ENCODE measurements around the gene CNTNAP5.
A peak's percentile ranks its signal among the peaks of the same experiment; 100 is the strongest.

CNTNAP5 gene

GRCh38 chr2:124923097-124923496, 898.0 kb downstream of the CNTNAP5 start:
- no peak overlapping the region for H2AK5ac ChIP-seq (ENCODE audit: low read length, severe bottlenecking)
- no peak overlapping the region for H3K9ac ChIP-seq (ENCODE audit: low read length)
- H2BK15ac ChIP-seq (ENCODE audit: low read depth, poor library complexity, severe bottlenecking), result no peak overlapping the region
- H3K18ac ChIP-seq (ENCODE audit: low read depth in 1 of 2, low read length in 2 of 2), result no peak overlapping the region
- no peaks in the 10 kb centered on the region for H3K4me1 ChIP-seq (ENCODE audit: control insufficient read depth, insufficient read depth, low read depth, low read length)
- no peak overlapping the region for H3K27ac ChIP-seq (ENCODE audit: low read length, poor library complexity, severe bottlenecking)
- no peaks in the 10 kb centered on the region for H3K27me3 ChIP-seq (ENCODE audit: control insufficient read depth in 1 of 2, insufficient read depth in 1 of 2, low read length in 2 of 2)
- H3K36me3 ChIP-seq (ENCODE audit: control insufficient read depth in 1 of 2, insufficient read depth in 2 of 2, low read depth in 1 of 2, low read length in 2 of 2), result no peaks in the 10 kb centered on the region
- no peak overlapping the region for H3K14ac ChIP-seq (ENCODE audit: low read length in 2 of 2)
- DNase-seq, result no peak
- H2AFZ ChIP-seq (ENCODE audit: low read depth, low read length), result no peak overlapping the region
- no peaks in the 10 kb centered on the region for H3K9me3 ChIP-seq (ENCODE audit: control insufficient read depth, low read length)
- no peak overlapping the region for H2BK12ac ChIP-seq (ENCODE audit: low read length in 2 of 2)
- H3K4me3 ChIP-seq (ENCODE audit: insufficient read depth in 1 of 2, low read depth in 1 of 2, low read length in 2 of 2), result no peak overlapping the region
- no peak overlapping the region for H3K4ac ChIP-seq (ENCODE audit: low read depth in 1 of 2, low read length in 2 of 2)
- H4K91ac ChIP-seq (ENCODE audit: low read length), result no peak overlapping the region
- 94% methylated on average over 3 of the region's 3 CpGs for WGBS
- no peak overlapping the region for H3K4me2 ChIP-seq (ENCODE audit: low read length, poor library complexity, severe bottlenecking)
- H3K23ac ChIP-seq (ENCODE audit: low read length in 2 of 2), result no peak overlapping the region
- no peak overlapping the region for H4K8ac ChIP-seq (ENCODE audit: low read length)
- H2BK120ac ChIP-seq (ENCODE audit: low read depth, low read length), result no peak overlapping the region
- no peaks in the 10 kb centered on the region for H3K79me1 ChIP-seq (replicated peaks; ENCODE audit: low read length, poor library complexity, severe bottlenecking)
- no peak overlapping the region for H2BK5ac ChIP-seq (ENCODE audit: low read depth, low read length, poor library complexity, severe bottlenecking)

GRCh38 chr2:124933883-124934282, 908.8 kb downstream of the CNTNAP5 start:
- Histone ChIP-seq H4K8ac (ENCODE audit: low read length) (no peak overlapping the region), H4K91ac (ENCODE audit: low read length) (no peak overlapping the region), H2BK15ac (ENCODE audit: low read depth, poor library complexity, severe bottlenecking) (no peak overlapping the region), H2AFZ (ENCODE audit: low read depth, low read length) (no peak overlapping the region), H2AK5ac (ENCODE audit: low read length, severe bottlenecking) (no peak overlapping the region), H3K9me3 (ENCODE audit: control insufficient read depth, low read length) (peaks cover 5% of the 10 kb centered on the region), H2BK5ac (ENCODE audit: low read depth, low read length, poor library complexity, severe bottlenecking) (no peak overlapping the region), H2BK120ac (ENCODE audit: low read depth, low read length) (no peak overlapping the region), H3K4ac (ENCODE audit: low read depth in 1 of 2, low read length in 2 of 2) (no peak overlapping the region), H3K14ac (ENCODE audit: low read length in 2 of 2) (no peak overlapping the region), H2BK12ac (ENCODE audit: low read length in 2 of 2) (no peak overlapping the region), H3K18ac (ENCODE audit: low read depth in 1 of 2, low read length in 2 of 2) (no peak overlapping the region), H3K9ac (ENCODE audit: low read length) (no peak overlapping the region), H3K4me2 (ENCODE audit: low read length, poor library complexity, severe bottlenecking) (no peak overlapping the region), H3K23ac (ENCODE audit: low read length in 2 of 2) (no peak overlapping the region), H3K4me3 (ENCODE audit: insufficient read depth in 1 of 2, low read depth in 1 of 2, low read length in 2 of 2) (no peak overlapping the region), H3K4me1 (ENCODE audit: control insufficient read depth, insufficient read depth, low read depth, low read length) (no peaks in the 10 kb centered on the region), H3K27me3 (ENCODE audit: control insufficient read depth in 1 of 2, insufficient read depth in 1 of 2, low read length in 2 of 2) (no peaks in the 10 kb centered on the region), H3K27ac (ENCODE audit: low read length, poor library complexity, severe bottlenecking) (no peak overlapping the region), H3K36me3 (ENCODE audit: control insufficient read depth in 1 of 2, insufficient read depth in 2 of 2, low read depth in 1 of 2, low read length in 2 of 2) (no peaks in the 10 kb centered on the region), H3K79me1 (replicated peaks; ENCODE audit: low read length, poor library complexity, severe bottlenecking) (no peaks in the 10 kb centered on the region)
- 84% methylated on average over 1 of the region's 1 CpG for WGBS
- DNase-seq, result no peak

- H3K27me3 ChIP-seq (ENCODE audit: control insufficient read depth in 1 of 2, insufficient read depth in 1 of 2, low read length in 2 of 2), result no peaks in the 10 kb centered on the region
- no peak overlapping the region for H3K18ac ChIP-seq (ENCODE audit: low read depth in 1 of 2, low read length in 2 of 2)
- no peak overlapping the region for H3K23ac ChIP-seq (ENCODE audit: low read length in 2 of 2)
- no peak overlapping the region for H2BK12ac ChIP-seq (ENCODE audit: low read length in 2 of 2)
- no peak overlapping the region for H2BK5ac ChIP-seq (ENCODE audit: low read depth, low read length, poor library complexity, severe bottlenecking)
- H3K4ac ChIP-seq (ENCODE audit: low read depth in 1 of 2, low read length in 2 of 2), result no peak overlapping the region
- no peak overlapping the region for H3K4me3 ChIP-seq (ENCODE audit: insufficient read depth in 1 of 2, low read depth in 1 of 2, low read length in 2 of 2)
- no peak overlapping the region for H3K14ac ChIP-seq (ENCODE audit: low read length in 2 of 2)
- H3K4me2 ChIP-seq (ENCODE audit: low read length, poor library complexity, severe bottlenecking), result no peak overlapping the region
- 100% methylated on average over 1 of the region's 2 CpGs for WGBS
- H3K4me1 ChIP-seq (ENCODE audit: control insufficient read depth, insufficient read depth, low read depth, low read length), result no peaks in the 10 kb centered on the region
- H3K79me1 ChIP-seq (replicated peaks; ENCODE audit: low read length, poor library complexity, severe bottlenecking), result no peaks in the 10 kb centered on the region
- no peak overlapping the region for H2AFZ ChIP-seq (ENCODE audit: low read depth, low read length)
- H2AK5ac ChIP-seq (ENCODE audit: low read length, severe bottlenecking), result no peak overlapping the region
- no peak overlapping the region for H2BK120ac ChIP-seq (ENCODE audit: low read depth, low read length)
- H3K27ac ChIP-seq (ENCODE audit: low read length, poor library complexity, severe bottlenecking), result no peak overlapping the region
- H3K36me3 ChIP-seq (ENCODE audit: control insufficient read depth in 1 of 2, insufficient read depth in 2 of 2, low read depth in 1 of 2, low read length in 2 of 2), result no peaks in the 10 kb centered on the region
- no peak overlapping the region for H3K9ac ChIP-seq (ENCODE audit: low read length)
- DNase-seq, result no peak
- H2BK15ac ChIP-seq (ENCODE audit: low read depth, poor library complexity, severe bottlenecking), result no peak overlapping the region
- no peak overlapping the region for H4K91ac ChIP-seq (ENCODE audit: low read length)
- H3K9me3 ChIP-seq (ENCODE audit: control insufficient read depth, low read length), result no peaks in the 10 kb centered on the region
- no peak overlapping the region for H4K8ac ChIP-seq (ENCODE audit: low read length)
Observed at GRCh38 chr2:124953921-124954320, 928.8 kb downstream of the CNTNAP5 start.

GRCh38 chr2:124959581-124959980, 934.5 kb downstream of the CNTNAP5 start:
- no peak overlapping the region for H3K27ac ChIP-seq (ENCODE audit: low read length, poor library complexity, severe bottlenecking)

More at GRCh38 chr2:124959581-124959980, 934.5 kb downstream of the CNTNAP5 start:
- Histone ChIP-seq H3K9me3 (ENCODE audit: control insufficient read depth, low read length) (no peaks in the 10 kb centered on the region), H2AK5ac (ENCODE audit: low read length, severe bottlenecking) (no peak overlapping the region), H4K8ac (ENCODE audit: low read length) (no peak overlapping the region), H2BK12ac (ENCODE audit: low read length in 2 of 2) (no peak overlapping the region), H3K9ac (ENCODE audit: low read length) (no peak overlapping the region), H3K4me1 (ENCODE audit: control insufficient read depth, insufficient read depth, low read depth, low read length) (no peaks in the 10 kb centered on the region), H3K4me2 (ENCODE audit: low read length, poor library complexity, severe bottlenecking) (no peak overlapping the region), H2BK15ac (ENCODE audit: low read depth, poor library complexity, severe bottlenecking) (no peak overlapping the region), H3K23ac (ENCODE audit: low read length in 2 of 2) (no peak overlapping the region), H2BK120ac (ENCODE audit: low read depth, low read length) (no peak overlapping the region), H3K27me3 (ENCODE audit: control insufficient read depth in 1 of 2, insufficient read depth in 1 of 2, low read length in 2 of 2) (no peaks in the 10 kb centered on the region), H2BK5ac (ENCODE audit: low read depth, low read length, poor library complexity, severe bottlenecking) (no peak overlapping the region), H3K79me1 (replicated peaks; ENCODE audit: low read length, poor library complexity, severe bottlenecking) (no peaks in the 10 kb centered on the region), H3K4ac (ENCODE audit: low read depth in 1 of 2, low read length in 2 of 2) (no peak overlapping the region), H3K18ac (ENCODE audit: low read depth in 1 of 2, low read length in 2 of 2) (no peak overlapping the region), H3K36me3 (ENCODE audit: control insufficient read depth in 1 of 2, insufficient read depth in 2 of 2, low read depth in 1 of 2, low read length in 2 of 2) (no peaks in the 10 kb centered on the region), H4K91ac (ENCODE audit: low read length) (no peak overlapping the region), H2AFZ (ENCODE audit: low read depth, low read length) (no peak overlapping the region), H3K14ac (ENCODE audit: low read length in 2 of 2) (no peak overlapping the region), H3K4me3 (ENCODE audit: insufficient read depth in 1 of 2, low read depth in 1 of 2, low read length in 2 of 2) (no peak overlapping the region)
- WGBS, result no CpG with 5 or more reads among the region's 1 CpG
- DNase-seq, result peak; percentile 42
